Measurements from ENCODE around the gene DYNC2LI1.

The DYNC2LI1 gene

GRCh38 chr2:43810452-43810851 lies 36.6 kb downstream of the DYNC2LI1 start:
- ATAC-seq (ENCODE audit: low read depth) (no peak), DNase-seq (ENCODE audit: low spot score) (no peak)
- no peak overlapping the region for H3K27ac ChIP-seq (ENCODE audit: poor library complexity, severe bottlenecking)
- H3K27me3 ChIP-seq (ENCODE audit: insufficient read depth, poor library complexity, severe bottlenecking): no peaks in the 10 kb centered on the region
- TF ChIP-seq, protein P1, sequence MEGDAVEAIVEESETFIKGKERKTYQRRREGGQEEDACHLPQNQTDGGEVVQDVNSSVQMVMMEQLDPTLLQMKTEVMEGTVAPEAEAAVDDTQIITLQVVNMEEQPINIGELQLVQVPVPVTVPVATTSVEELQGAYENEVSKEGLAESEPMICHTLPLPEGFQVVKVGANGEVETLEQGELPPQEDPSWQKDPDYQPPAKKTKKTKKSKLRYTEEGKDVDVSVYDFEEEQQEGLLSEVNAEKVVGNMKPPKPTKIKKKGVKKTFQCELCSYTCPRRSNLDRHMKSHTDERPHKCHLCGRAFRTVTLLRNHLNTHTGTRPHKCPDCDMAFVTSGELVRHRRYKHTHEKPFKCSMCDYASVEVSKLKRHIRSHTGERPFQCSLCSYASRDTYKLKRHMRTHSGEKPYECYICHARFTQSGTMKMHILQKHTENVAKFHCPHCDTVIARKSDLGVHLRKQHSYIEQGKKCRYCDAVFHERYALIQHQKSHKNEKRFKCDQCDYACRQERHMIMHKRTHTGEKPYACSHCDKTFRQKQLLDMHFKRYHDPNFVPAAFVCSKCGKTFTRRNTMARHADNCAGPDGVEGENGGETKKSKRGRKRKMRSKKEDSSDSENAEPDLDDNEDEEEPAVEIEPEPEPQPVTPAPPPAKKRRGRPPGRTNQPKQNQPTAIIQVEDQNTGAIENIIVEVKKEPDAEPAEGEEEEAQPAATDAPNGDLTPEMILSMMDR (IDR thresholded peaks at IDR 0.05; ENCODE audit: poor library complexity, severe bottlenecking): no peak
- H3K36me3 ChIP-seq (ENCODE audit: low read depth): peaks cover 1% of the 10 kb centered on the region; the same call in 1 of the 2 replicates
- H3K9me3 ChIP-seq (ENCODE audit: severe bottlenecking): no peaks in the 10 kb centered on the region
- H3K4me3 ChIP-seq (ENCODE audit: severe bottlenecking): no peak overlapping the region
- H3K4me1 ChIP-seq (ENCODE audit: insufficient read depth, poor library complexity, severe bottlenecking): no peaks in the 10 kb centered on the region

DNA sequence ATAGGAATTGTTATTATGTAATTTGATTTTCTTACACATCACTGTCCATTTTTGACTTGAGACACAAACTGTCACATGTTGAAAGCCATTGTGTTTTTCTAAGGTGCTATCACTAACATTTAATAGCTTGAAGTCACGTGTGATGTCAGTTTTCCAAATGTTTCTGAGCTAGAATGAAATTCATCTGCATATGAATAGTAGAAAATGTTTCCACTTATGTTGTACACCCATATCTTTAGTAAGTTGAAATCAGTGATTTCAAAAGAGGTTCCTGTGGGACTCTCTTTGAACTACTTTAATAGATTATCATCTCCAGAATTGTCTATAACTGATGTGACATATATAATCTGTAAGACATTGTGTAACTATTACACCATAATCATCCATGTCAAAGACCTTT lies 37.0 kb downstream of the DYNC2LI1 start:
- Histone ChIP-seq H3K27ac (ENCODE audit: poor library complexity, severe bottlenecking) (no peak overlapping the region), H3K36me3 (ENCODE audit: low read depth) (no peaks in the 10 kb centered on the region; the same call in 1 of the 2 replicates), H3K27me3 (ENCODE audit: insufficient read depth, poor library complexity, severe bottlenecking) (no peaks in the 10 kb centered on the region), H3K4me3 (ENCODE audit: severe bottlenecking) (no peak overlapping the region), H3K4me1 (ENCODE audit: insufficient read depth, poor library complexity, severe bottlenecking) (no peaks in the 10 kb centered on the region), H3K9me3 (ENCODE audit: severe bottlenecking) (no peaks in the 10 kb centered on the region)
- TF ChIP-seq, protein P1 (IDR thresholded peaks at IDR 0.05; ENCODE audit: poor library complexity, severe bottlenecking): no peak
- no peak for DNase-seq (ENCODE audit: low spot score)
- no peak for ATAC-seq (ENCODE audit: low read depth)

- TF ChIP-seq, protein P1 (IDR thresholded peaks at IDR 0.05; ENCODE audit: poor library complexity, severe bottlenecking): no peak
- DNase-seq (ENCODE audit: low spot score): no peak
- Histone ChIP-seq H3K27me3 (ENCODE audit: insufficient read depth, poor library complexity, severe bottlenecking) (no peaks in the 10 kb centered on the region), H3K27ac (ENCODE audit: poor library complexity, severe bottlenecking) (no peak overlapping the region), H3K9me3 (ENCODE audit: severe bottlenecking) (no peaks in the 10 kb centered on the region), H3K4me3 (ENCODE audit: severe bottlenecking) (no peak overlapping the region), H3K36me3 (ENCODE audit: low read depth) (no peaks in the 10 kb centered on the region; the same call in 1 of the 2 replicates), H3K4me1 (ENCODE audit: insufficient read depth, poor library complexity, severe bottlenecking) (no peaks in the 10 kb centered on the region)
- ATAC-seq (ENCODE audit: low read depth): no peak
These were observed 38.2 kb downstream of the DYNC2LI1 start for GRCh38 chr2:43812006-43812405.

GRCh38 chr2:43812947-43813346 lies 39.1 kb downstream of the DYNC2LI1 start:
- Histone ChIP-seq H3K9me3 (ENCODE audit: severe bottlenecking) (no peaks in the 10 kb centered on the region), H3K36me3 (ENCODE audit: low read depth) (no peaks in the 10 kb centered on the region; the same call in 1 of the 2 replicates), H3K4me3 (ENCODE audit: severe bottlenecking) (no peak overlapping the region), H3K27ac (ENCODE audit: poor library complexity, severe bottlenecking) (no peak overlapping the region), H3K27me3 (ENCODE audit: insufficient read depth, poor library complexity, severe bottlenecking) (no peaks in the 10 kb centered on the region), H3K4me1 (ENCODE audit: insufficient read depth, poor library complexity, severe bottlenecking) (no peaks in the 10 kb centered on the region)
- ATAC-seq (ENCODE audit: low read depth) (no peak), DNase-seq (ENCODE audit: low spot score) (no peak)
- TF ChIP-seq, protein P1 (IDR thresholded peaks at IDR 0.05; ENCODE audit: poor library complexity, severe bottlenecking): no peak

DNA sequence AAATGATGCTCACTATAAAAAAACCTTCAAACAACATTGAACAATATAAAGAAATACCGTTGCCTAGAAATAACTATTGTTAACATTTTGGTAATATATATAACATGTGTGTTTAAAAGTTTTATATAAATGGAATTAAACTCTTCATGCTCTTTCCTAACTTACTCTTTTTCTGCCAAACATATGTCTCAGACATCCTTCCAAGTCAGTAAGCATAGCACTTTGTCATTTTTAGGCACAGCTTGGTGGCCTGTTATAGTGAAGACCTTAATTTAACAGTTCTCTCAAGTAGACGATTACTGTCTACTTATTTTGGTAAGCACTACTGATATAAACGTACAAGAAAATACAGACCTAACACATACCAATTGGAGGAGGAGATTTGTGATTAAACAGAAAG lies 40.9 kb downstream of the DYNC2LI1 start:
- no peaks in the 10 kb centered on the region for H3K9me3 ChIP-seq (ENCODE audit: severe bottlenecking)
- TF ChIP-seq, protein P1 (IDR thresholded peaks at IDR 0.05; ENCODE audit: poor library complexity, severe bottlenecking): no peak
- ATAC-seq (ENCODE audit: low read depth) (no peak), DNase-seq (ENCODE audit: low spot score) (no peak)
- H3K36me3 ChIP-seq (ENCODE audit: low read depth): no peaks in the 10 kb centered on the region
- H3K4me1 ChIP-seq (ENCODE audit: insufficient read depth, poor library complexity, severe bottlenecking): no peaks in the 10 kb centered on the region
- no peaks in the 10 kb centered on the region for H3K27me3 ChIP-seq (ENCODE audit: insufficient read depth, poor library complexity, severe bottlenecking)
- H3K4me3 ChIP-seq (ENCODE audit: severe bottlenecking): no peak overlapping the region
- no peak overlapping the region for H3K27ac ChIP-seq (ENCODE audit: poor library complexity, severe bottlenecking)

Data from RWPE2 (cell line).